Measurements from ENCODE around the gene SCO1. TPM values are rescaled to one million over a fixed set of nuclear protein-coding genes. Genes with fewer than 3 reads are reported as not detected.

SCO1 gene
- total RNA-seq (28.0 and 30.8 TPM in 2 replicates), polyA plus RNA-seq (10.4 and 11.9 TPM in 2 replicates), polyA minus RNA-seq (12.5 and 21.0 TPM in 2 replicates), Bru-seq, nascent RNA (percentile 87 among the genes with signal in this experiment), BruChase-seq, experiment 1, labeled RNA remaining after a 6-hour chase (percentile 84 among the genes with signal in this experiment), BruChase-seq, experiment 2, labeled RNA remaining after a 2-hour chase (percentile 85 among the genes with signal in this experiment)
- 13.3 TPM in 2 replicates for polyA plus RNA-seq (2011; cell fraction: cytosol; rRNA removed)
- 10.3 and 10.8 TPM in 2 replicates for polyA plus RNA-seq (2011; cell fraction: nucleus; rRNA removed)
- 27.1 and 29.7 TPM in 2 replicates for polyA plus RNA-seq (2012)
- polyA minus RNA-seq (2011; cell fraction: cytosol; rRNA and poly(A)+ RNA removed) = 17.1 TPM
- polyA minus RNA-seq (2011; cell fraction: nucleus; rRNA and poly(A)+ RNA removed) = 10.3 and 20.3 TPM in 2 replicates
- long read RNA-seq, full-length matches to known transcripts = 57 of 68 reads
- long read RNA-seq, partial matches to known transcripts = 3 of 68 reads
- long read RNA-seq, other reads (novel, unspliced or antisense) = 8 of 68 reads

DNA sequence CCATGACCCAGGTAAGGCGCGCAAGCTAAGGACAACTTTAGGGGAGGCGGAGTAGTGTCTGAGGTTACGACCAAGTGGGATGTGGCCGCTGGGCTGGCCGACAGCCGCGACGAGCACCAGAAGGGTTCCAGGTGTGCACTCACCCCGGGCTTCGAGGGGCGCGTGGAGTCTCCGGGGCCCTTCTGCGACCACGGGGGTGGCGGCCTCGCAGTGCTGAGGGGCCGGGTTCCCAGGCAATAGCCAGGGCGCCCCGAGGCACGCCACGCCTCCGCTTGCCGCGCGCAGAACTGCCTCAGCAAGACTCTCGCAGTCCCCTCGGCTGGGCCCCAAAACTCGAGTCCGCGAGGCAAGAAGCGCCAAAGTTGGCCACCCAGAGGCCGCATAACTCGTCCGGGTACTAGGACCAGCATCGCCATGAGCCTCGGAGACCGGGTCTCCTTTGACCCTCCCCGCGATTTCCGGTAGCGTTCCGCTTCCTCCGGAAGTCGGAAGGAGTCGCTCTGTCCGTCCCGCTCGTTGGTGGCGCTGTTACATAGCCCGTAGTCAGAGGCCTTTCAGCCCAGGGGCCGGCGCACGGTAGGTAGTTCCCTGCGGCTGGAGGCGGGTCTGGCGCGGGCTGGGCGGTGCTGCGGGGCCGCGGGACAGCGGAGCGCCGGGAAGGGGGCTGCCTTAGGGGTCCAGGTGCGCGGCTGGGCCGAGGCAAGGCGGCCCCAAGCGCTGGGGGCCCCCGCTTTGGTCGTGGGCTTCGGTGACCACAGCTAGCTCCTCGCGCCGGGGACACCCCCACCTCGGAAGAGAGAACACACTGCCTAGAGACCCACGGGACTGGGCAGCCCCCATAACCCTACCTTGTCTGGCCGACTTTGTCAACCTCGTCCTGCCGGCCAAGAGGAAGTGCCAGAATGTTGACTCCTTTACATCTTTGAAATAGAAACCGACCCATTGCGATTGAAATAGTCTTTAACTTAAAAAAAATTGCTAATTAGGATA lies at the start of gene SCO1, which contains the start of gene ADPRM:
SCO1 (minus strand) TSS at position 442 of the 990 bp plus-strand sequence; CDS start at position 416, 26 bp downstream.
ADPRM (plus strand) TSS at position 503 of the 990 bp plus-strand sequence. CDS start 7,333 bp downstream, outside the sequence.
- ChIA-PET CTCF (interaction anchor here (0.8 to 2.7 kb wide), 2 partner anchors 14 to 40 kb away, joined by 3 to 10 read pairs; no protein-coding TSS in a partner anchor), POLR2A (no interaction called here)
- peak within 1 kb of the TSS; percentile 99 for H3K4me2 ChIP-seq (ENCODE audit: insufficient read depth, low read length)
- H3K4me3 ChIP-seq (replicated peaks in 1 of 3; ENCODE audit: insufficient read depth in 1 of 3, low read depth in 1 of 3, low read length in 3 of 3) = peak within 1 kb of the TSS; percentile 74 to 92 (median 85)
- peak; percentile 93 for DNase-seq (ENCODE audit: low read depth, low spot score)
- intact Hi-C loops (cut with micrococcal nuclease) (loop anchor here (1.0 kb wide), 1 partner anchor 32 kb away; no protein-coding TSS in a partner anchor), dilution Hi-C loops (cut with MboI; ENCODE audit: extremely low pct_ligation_motif_present, low sequenced_read_pairs) (no loop called here)
- peak within 1 kb of the TSS; percentile 94 for H3K27ac ChIP-seq (ENCODE audit: insufficient read depth, low read depth, low read length)
- FAIRE-seq = peak; percentile 89
- H3K4me1 ChIP-seq (ENCODE audit: control insufficient read depth, extremely low read depth, insufficient read depth, low read length) = peaks cover 20% of the 10 kb centered on the region
- H4K20me1 ChIP-seq (replicated peaks; ENCODE audit: control insufficient read depth, extremely low read depth, insufficient read depth, low read length) = no peaks in the 10 kb centered on the region
- H3K27me3 ChIP-seq (ENCODE audit: control insufficient read depth in 2 of 2, insufficient read depth in 2 of 2, low read length in 2 of 2) = no peaks in the 10 kb centered on the region
- no peaks in the 10 kb centered on the region for H3K9me3 ChIP-seq (replicated peaks; ENCODE audit: control insufficient read depth, insufficient read depth, low read length)
- H2AFZ ChIP-seq (ENCODE audit: low read depth, low read length) = peak within 1 kb of the TSS; percentile 92
- H3K36me3 ChIP-seq (ENCODE audit: control insufficient read depth in 2 of 2, extremely low read depth in 1 of 2, insufficient read depth in 2 of 2, low read length in 2 of 2) = peaks cover 2 to 13% of the 10 kb centered on the region in 2 experiments
- H3K9ac ChIP-seq (replicated peaks; ENCODE audit: extremely low read depth, insufficient read depth, low read length) = peak within 1 kb of the TSS; percentile 93
- peaks cover under 1% of the 10 kb centered on the region for H3K9me1 ChIP-seq (replicated peaks; ENCODE audit: control insufficient read depth, extremely low read depth, insufficient read depth, low read length)
- TF ChIP-seq FOS (IDR thresholded peaks at IDR 0.05; ENCODE audit: borderline replicate concordance, insufficient read depth, low read length) = no peak
- TF ChIP-seq POLR2AphosphoS5 (IDR thresholded peaks at IDR 0.05; ENCODE audit: insufficient read depth, low read depth, low read length) = peak; percentile 94
- no peak for TF ChIP-seq EZH2 (IDR thresholded peaks at IDR 0.05; ENCODE audit: borderline replicate concordance, low read depth, low read length, severe bottlenecking)
- TF ChIP-seq GATA2 (IDR thresholded peaks at IDR 0.05; ENCODE audit: insufficient read depth, insufficient read length, low read depth, low read length) = no peak
- no peak for TF ChIP-seq JUN (IDR thresholded peaks at IDR 0.05; ENCODE audit: borderline replicate concordance, insufficient read depth, insufficient read length, low read depth)
- TF ChIP-seq, protein P1, sequence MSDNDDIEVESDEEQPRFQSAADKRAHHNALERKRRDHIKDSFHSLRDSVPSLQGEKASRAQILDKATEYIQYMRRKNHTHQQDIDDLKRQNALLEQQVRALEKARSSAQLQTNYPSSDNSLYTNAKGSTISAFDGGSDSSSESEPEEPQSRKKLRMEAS (IDR thresholded peaks at IDR 0.05; ENCODE audit: insufficient read depth, insufficient read length) = no peak
- TF ChIP-seq, protein P2, sequence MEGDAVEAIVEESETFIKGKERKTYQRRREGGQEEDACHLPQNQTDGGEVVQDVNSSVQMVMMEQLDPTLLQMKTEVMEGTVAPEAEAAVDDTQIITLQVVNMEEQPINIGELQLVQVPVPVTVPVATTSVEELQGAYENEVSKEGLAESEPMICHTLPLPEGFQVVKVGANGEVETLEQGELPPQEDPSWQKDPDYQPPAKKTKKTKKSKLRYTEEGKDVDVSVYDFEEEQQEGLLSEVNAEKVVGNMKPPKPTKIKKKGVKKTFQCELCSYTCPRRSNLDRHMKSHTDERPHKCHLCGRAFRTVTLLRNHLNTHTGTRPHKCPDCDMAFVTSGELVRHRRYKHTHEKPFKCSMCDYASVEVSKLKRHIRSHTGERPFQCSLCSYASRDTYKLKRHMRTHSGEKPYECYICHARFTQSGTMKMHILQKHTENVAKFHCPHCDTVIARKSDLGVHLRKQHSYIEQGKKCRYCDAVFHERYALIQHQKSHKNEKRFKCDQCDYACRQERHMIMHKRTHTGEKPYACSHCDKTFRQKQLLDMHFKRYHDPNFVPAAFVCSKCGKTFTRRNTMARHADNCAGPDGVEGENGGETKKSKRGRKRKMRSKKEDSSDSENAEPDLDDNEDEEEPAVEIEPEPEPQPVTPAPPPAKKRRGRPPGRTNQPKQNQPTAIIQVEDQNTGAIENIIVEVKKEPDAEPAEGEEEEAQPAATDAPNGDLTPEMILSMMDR (IDR thresholded peaks at IDR 0.05; ENCODE audit: extremely low read depth in 1 of 2, insufficient read depth in 1 of 2, low read depth in 1 of 2, low read length in 2 of 2) = peak; percentile 20 to 59
- peak; percentile 85 for TF ChIP-seq POLR2A (IDR thresholded peaks at IDR 0.05; ENCODE audit: low read depth, low read length)
- peak; percentile 10 for TF ChIP-seq MYC (IDR thresholded peaks at IDR 0.05; ENCODE audit: low read depth, low read length)
- TSS peak; percentile 50 for BruUV-seq (replicated peaks)
- H3K79me2 ChIP-seq (ENCODE audit: control insufficient read depth, insufficient read depth, low read length) = peaks cover 63% of the 10 kb centered on the region
